GM12878 (cell line): ENCODE measurements around the gene PCDH15. TPM values are rescaled to one million over a fixed set of nuclear protein-coding genes. Genes with fewer than 3 reads are reported as not detected.

ENCODE experiments used
- ATAC-seq: fragments of 200-7000 bp; cut with Tn5 transposase; 3 replicates; pipeline ENCODE4 v1.9.1; 2020; ENCODE audit warnings: mild to moderate bottlenecking, moderate library complexity
- BruUV-seq: library from RNA; stranded (reverse); fragments of 400-500 nt; replicated peaks from 2 replicates; lab custom pipeline; 2021; lab: Mats Ljungman, UMichigan
- CTCF ChIA-PET: fragments of 300-600 bp; sonication (Branson Sonifier 250); formaldehyde crosslinking; extraction: SDS; loops from one replicate; lab custom pipeline; 2021; ENCODE audit warnings: inconsistent platforms; lab: Yijun Ruan, JAX
- POLR2A ChIA-PET: fragments of 350-600 bp; formaldehyde crosslinking; extraction: SDS; loops from one replicate; lab custom pipeline; 2021; ENCODE audit warnings: inconsistent platforms; lab: Charles Lee
- RAD21 ChIA-PET: fragments of 300-600 bp; sonication (Branson Sonifier 250); formaldehyde crosslinking; loops from one replicate; lab custom pipeline; 2023; ENCODE audit warnings: antibody characterized with exemption; ENCODE audit not compliant: unreplicated experiment; lab: Charles Lee
- SMC1A ChIA-PET: fragments of 300-600 bp; sonication (Branson Sonifier 250); formaldehyde crosslinking; loops from one replicate; lab custom pipeline; 2023; ENCODE audit not compliant: unreplicated experiment, uncharacterized antibody; lab: Charles Lee
- DNase-seq: peaks from one replicate; pipeline ENCODE4 v3.0.0-alpha.2; 2011; ENCODE audit warnings: low read depth, low spot score
- FAIRE-seq: peaks from 3 replicates; lab custom pipeline; 2011; peaks lifted over from hg19 to GRCh38; lab: Jason Lieb, UNC
- H2AFZ ChIP-seq: 2 replicates; pipeline ENCODE4 v1.6.0; 2011; ENCODE audit warnings: low read depth, low read length, control low read depth; ENCODE audit not compliant: control insufficient read depth
- H3K27ac ChIP-seq: 2 replicates; pipeline ENCODE4 v1.5.1; 2011; ENCODE audit warnings: control low read depth; ENCODE audit not compliant: control insufficient read depth, insufficient read depth
- H3K27me3 ChIP-seq, 2 experiments: replicated peaks in 1 of 2; 2 replicates each; pipeline versions ENCODE4 v1.6.0 to v1.6.1; 2011; ENCODE audit warnings: low read length in 1 of 2; ENCODE audit not compliant: control insufficient read depth in 2 of 2, insufficient read depth in 2 of 2
- H3K36me3 ChIP-seq, 2 experiments: 2 replicates each; pipeline ENCODE4 v1.5.1; 2011; ENCODE audit warnings: low read length in 1 of 2; ENCODE audit not compliant: control insufficient read depth in 2 of 2, insufficient read depth in 2 of 2
- H3K4me1 ChIP-seq: 2 replicates; pipeline ENCODE4 v1.6.1; 2011; ENCODE audit warnings: mild to moderate bottlenecking, low read length, moderate library complexity, mixed read lengths; ENCODE audit not compliant: control insufficient read depth, insufficient read depth
- H3K4me2 ChIP-seq: 2 replicates; pipeline ENCODE4 v1.6.0; 2011; ENCODE audit warnings: control low read depth; ENCODE audit not compliant: control insufficient read depth, insufficient read depth
- H3K4me3 ChIP-seq: fragments of 200-600 bp; sonication (generic); 2 replicates; pipeline ENCODE4 v1.5.1; 2016
- H3K79me2 ChIP-seq: 2 replicates; pipeline ENCODE4 v1.6.0; 2011; ENCODE audit warnings: low read length; ENCODE audit not compliant: control insufficient read depth, insufficient read depth
- H3K9ac ChIP-seq: 2 replicates; pipeline ENCODE4 v1.8.0; 2011; ENCODE audit warnings: low read length, control low read depth, mixed read lengths; ENCODE audit not compliant: control insufficient read depth, insufficient read depth
- H3K9me3 ChIP-seq: replicated peaks from 3 replicates; pipeline ENCODE4 v1.5.1; 2011; ENCODE audit warnings: mild to moderate bottlenecking, low read length; ENCODE audit not compliant: control insufficient read depth, insufficient read depth
- H4K20me1 ChIP-seq: 2 replicates; pipeline ENCODE4 v1.6.0; 2011; ENCODE audit not compliant: control insufficient read depth, insufficient read depth
- CBX3 ChIP-seq: fragments of 200-600 bp; sonication (generic); IDR thresholded peaks from 2 replicates; pipeline ENCODE4 v1.6.1; 2016; ENCODE audit warnings: low read depth, borderline replicate concordance
- CHD4 ChIP-seq: fragments of 200-600 bp; sonication (generic); IDR thresholded peaks from 2 replicates; pipeline ENCODE4 v1.6.1; 2016; ENCODE audit warnings: mild to moderate bottlenecking
- E2F8 ChIP-seq: fragments of 450-650 bp; IDR thresholded peaks from 2 replicates; pipeline ENCODE4 v1.6.1; 2018; ENCODE audit warnings: mild to moderate bottlenecking, low read depth, moderate library complexity; ENCODE audit not compliant: partially characterized antibody
- MYB ChIP-seq: fragments of 150-350 bp; IDR thresholded peaks from 2 replicates; pipeline ENCODE4 v1.6.1; 2014; ENCODE audit warnings: mild to moderate bottlenecking, low read depth, low read length, borderline replicate concordance
- NFYA ChIP-seq: IDR thresholded peaks from 2 replicates; pipeline ENCODE4 v1.6.1; 2011; ENCODE audit warnings: low read depth, mild to moderate bottlenecking, low read length, improper control_type of control experiment, borderline replicate concordance
- NR2F1 ChIP-seq: fragments of 450-650 bp; conservative IDR thresholded peaks from 2 replicates; pipeline ENCODE4 v1.6.1; 2017; ENCODE audit warnings: mild to moderate bottlenecking
- RUNX3 ChIP-seq: IDR thresholded peaks from 2 replicates; pipeline ENCODE4 v1.6.1; 2012; ENCODE audit warnings: low read length, inconsistent platforms
- SPI1 ChIP-seq: IDR thresholded peaks from 2 replicates; pipeline ENCODE4 v1.6.1; 2011; ENCODE audit warnings: low read depth, mild to moderate bottlenecking, low read length, moderate library complexity, borderline replicate concordance; ENCODE audit not compliant: insufficient read depth
- USF2 ChIP-seq: IDR thresholded peaks from 2 replicates; pipeline ENCODE4 v1.6.1; 2011; ENCODE audit warnings: low read depth, low read length, improper control_type of control experiment, borderline replicate concordance
- WGBS: methylation state at CpG from one replicate; pipeline ENCODE4 v1.1.6; 2016; ENCODE audit warnings: low lambda C conversion rate; ENCODE audit not compliant: insufficient replicate concordance, insufficient coverage; ENCODE audit errors: missing lambda C conversion rate; 5-methylcytosine and 5-hydroxymethylcytosine counted together
- in situ Hi-C: fragments of 300-500 bp; cut with MboI; formaldehyde crosslinking; loops from 9 replicates; pipeline ENCODE4 v1.14.3; 2018; ENCODE audit warnings: mixed read lengths
- intact Hi-C: fragments of 100-400 bp; cut with micrococcal nuclease; formaldehyde crosslinking; loops from one replicate; pipeline ENCODE4 v1.14.2; 2022; ENCODE audit not compliant: unreplicated experiment
- polyA plus RNA-seq, 11 experiments: library from polyadenylated mRNA; depleted of rRNA in 4 of 11; unstranded in 6 of 11; stranded (reverse) in 5 of 11; fragments of >200 nt; fragmentation: Nextera tagmentation in 4 of 11; fragmentation: Illumina TruSeq in 1 of 11; extraction: Ambion mirVana in 4 of 11; extraction: Trizol in 1 of 11; gene quantifications; 1 replicate in 1 of 11; 2 replicates in 10 of 11; pipeline versions ENCODE4 v1.2.1 to v1.2.3, GENCODE V29; 2011 to 2016; ENCODE audit warnings: inconsistent platforms in 2 of 11, missing spikeins in 2 of 11, low read depth in 1 of 11
- total RNA-seq, 4 experiments: library from RNA; depleted of rRNA in 3 of 4; stranded (reverse); fragments of >200 nt in 3 of 4; fragmentation: Illumina TruSeq in 1 of 4; extraction: Trizol in 1 of 4; gene quantifications; 2 replicates each; pipeline versions ENCODE4 v1.2.1 to v1.2.3, GENCODE V29; 2013 to 2021

Gene PCDH15
- total and polyA plus RNA-seq, 10 of the 15 experiments (the other 5 are each of a cell fraction or from before 2014, with no cell fraction given) = 0.03 to 0.52 (median 0.07) TPM; not detected in 6

- Histone ChIP-seq H3K4me2 (no peak overlapping the region), H3K4me3 (no peak overlapping the region), H3K9me3 (no peaks in the 10 kb centered on the region), H3K27ac (no peak overlapping the region), H3K79me2 (no peaks in the 10 kb centered on the region), H2AFZ (no peak overlapping the region), H3K27me3 (no peaks in the 10 kb centered on the region), H3K36me3 (no peaks in the 10 kb centered on the region), H3K9ac (no peak overlapping the region), H4K20me1 (no peaks in the 10 kb centered on the region), H3K4me1 (no peaks in the 10 kb centered on the region)
- intact Hi-C loops = no loop called here
- ChIA-PET RAD21 (no interaction called here), SMC1A (no interaction called here), CTCF (interaction anchor here (0.6 kb wide), 1 partner anchor 27 kb away, joined by 3 read pairs; no protein-coding TSS in a partner anchor), POLR2A (no interaction called here)
- ATAC-seq (no peak), FAIRE-seq (no peak), DNase-seq (no peak)
- in situ Hi-C loops = no loop called here
- BruUV-seq = no TSS peak
- WGBS = 44% methylated on average over 1 of the region's 1 CpG
- no peak for TF ChIP-seq MYB
- TF ChIP-seq CHD4 = no peak
- TF ChIP-seq SPI1 = no peak
- no peak for TF ChIP-seq USF2
- no peak for TF ChIP-seq NR2F1
- no peak for TF ChIP-seq RUNX3
- TF ChIP-seq E2F8 = no peak
- TF ChIP-seq NFYA = no peak
- no peak for TF ChIP-seq CBX3
Measured at GRCh38 chr10:54722075-54722474, 79.0 kb downstream of the PCDH15 start.
